ENCODE results near the gene IKZF2.

IKZF2 gene

DNA sequence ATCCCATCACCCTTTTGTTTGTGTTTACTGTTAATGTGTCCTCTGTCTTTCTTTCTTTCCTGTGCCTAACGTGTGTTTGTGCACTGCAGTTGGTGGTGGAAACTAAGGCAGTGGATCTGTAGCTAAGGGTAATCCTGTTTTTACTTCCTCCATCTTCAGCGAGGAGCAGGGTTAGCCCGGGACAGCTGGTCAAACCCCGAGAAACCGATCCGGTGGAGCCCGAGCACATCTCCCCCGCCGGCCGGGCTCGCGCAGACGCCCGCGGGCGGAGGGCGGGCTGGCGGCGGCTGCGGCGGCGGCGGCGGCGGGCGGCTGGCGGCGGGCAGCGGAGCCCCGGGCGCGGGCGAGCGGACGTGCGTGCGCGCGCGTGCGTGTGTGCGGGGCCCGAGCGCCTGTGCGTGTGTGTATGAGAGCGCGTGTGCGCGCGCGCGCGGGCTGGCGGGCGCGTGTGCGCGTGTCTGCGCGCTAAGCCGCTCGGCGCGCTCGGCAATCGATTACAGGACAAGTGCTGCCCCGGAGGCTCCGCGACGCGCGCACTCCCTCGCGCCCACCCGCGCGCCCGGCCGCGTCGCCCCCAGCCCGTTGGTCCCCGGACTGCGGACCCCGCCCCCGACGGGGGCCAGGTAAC is at the start of gene IKZF2:
TSS of gene IKZF2 (minus strand) at position 176 of the 628 bp plus-strand sequence. CDS start 2,983 bp downstream, outside the sequence.
- H3K27ac Mint-ChIP-seq, result peak within 1 kb of the TSS; percentile 95
- peaks cover 43% of the 10 kb centered on the region for H3K36me3 Mint-ChIP-seq
- H3K4me1 Mint-ChIP-seq, result peaks cover 5% of the 10 kb centered on the region
- ATAC-seq (peak; percentile 87), DNase-seq (ENCODE audit: low spot score in 2 of 2) (peak in 1 of 2 donors; percentile 73)
- no peaks in the 10 kb centered on the region for H3K9me3 Mint-ChIP-seq
- peak within 1 kb of the TSS; percentile 86 for H3K4me3 Mint-ChIP-seq

DNA sequence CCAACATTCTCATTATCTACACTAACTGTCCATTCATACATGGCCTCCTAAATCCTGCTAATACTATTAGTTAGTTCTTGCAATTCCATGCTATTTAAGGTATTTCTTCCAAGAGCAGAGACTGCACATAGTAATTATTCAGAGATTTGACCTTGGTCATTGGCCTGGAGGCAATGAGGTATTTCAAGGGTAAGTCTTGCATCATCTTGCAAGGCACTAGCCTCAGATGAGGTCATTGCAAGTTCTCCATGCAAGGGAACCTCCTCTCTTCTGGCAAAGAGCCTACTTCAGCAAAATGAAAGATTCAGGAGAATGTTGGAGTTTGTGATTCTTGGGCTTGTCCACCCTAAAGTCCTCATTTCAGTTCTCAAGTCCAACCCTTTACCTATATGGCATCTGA is 48.5 kb upstream of the IKZF2 start:
- Mint-ChIP-seq H3K9me3 (no peaks in the 10 kb centered on the region), H3K4me3 (no peak overlapping the region), H3K36me3 (no peaks in the 10 kb centered on the region), H3K27ac (no peak overlapping the region), H3K4me1 (no peaks in the 10 kb centered on the region)
- ATAC-seq (no peak), DNase-seq (ENCODE audit: low spot score in 2 of 2) (no peak)

DNA sequence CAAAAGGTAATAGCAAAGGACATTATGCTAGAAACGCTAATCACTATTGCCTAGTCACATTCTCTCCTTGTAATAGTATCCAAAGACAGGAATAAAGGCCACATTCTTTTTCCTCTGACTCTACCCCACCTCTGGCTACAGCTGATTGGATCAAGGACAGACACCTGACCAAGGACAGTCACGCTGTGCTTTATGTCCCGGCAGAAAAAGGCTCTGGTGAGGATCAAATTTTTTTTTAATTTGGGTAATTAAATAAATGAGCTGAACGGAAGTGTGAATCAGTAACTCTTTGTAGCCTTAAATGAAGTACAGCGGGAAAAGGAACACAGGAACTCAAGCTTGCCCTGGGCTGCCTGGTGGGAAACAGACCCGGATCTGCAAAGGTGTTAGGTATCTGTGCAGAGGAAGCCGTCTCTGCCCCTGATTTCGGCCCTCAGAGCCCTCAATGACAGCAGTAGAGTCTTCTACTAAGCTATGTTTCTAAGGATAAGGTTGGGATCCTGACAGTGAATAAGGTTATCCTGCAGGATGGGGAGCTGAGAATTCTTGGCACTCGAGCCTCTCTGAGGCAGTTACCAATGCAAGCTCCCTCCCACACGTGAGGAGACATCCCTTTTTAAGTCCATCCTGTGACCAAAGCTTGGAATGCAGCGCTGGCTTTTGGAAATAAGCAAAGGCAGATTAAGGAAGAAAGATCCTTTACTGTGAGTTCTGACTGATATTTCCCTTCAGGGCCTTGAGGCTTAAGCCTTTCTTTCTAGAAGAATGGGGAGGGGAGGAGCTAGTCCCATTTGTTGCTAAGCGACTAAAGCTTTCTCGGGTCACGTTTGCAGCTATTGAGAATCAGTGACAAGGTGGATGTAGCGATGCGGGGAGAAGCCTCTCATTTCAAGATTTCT is 37.8 kb upstream of the IKZF2 start:
- DNase-seq (ENCODE audit: low spot score in 2 of 2) (no peak), ATAC-seq (no peak)
- H3K4me1 Mint-ChIP-seq, result no peaks in the 10 kb centered on the region
- no peaks in the 10 kb centered on the region for H3K9me3 Mint-ChIP-seq
- H3K27ac Mint-ChIP-seq, result no peak overlapping the region
- H3K36me3 Mint-ChIP-seq, result no peaks in the 10 kb centered on the region
- H3K4me3 Mint-ChIP-seq, result no peak overlapping the region

DNA sequence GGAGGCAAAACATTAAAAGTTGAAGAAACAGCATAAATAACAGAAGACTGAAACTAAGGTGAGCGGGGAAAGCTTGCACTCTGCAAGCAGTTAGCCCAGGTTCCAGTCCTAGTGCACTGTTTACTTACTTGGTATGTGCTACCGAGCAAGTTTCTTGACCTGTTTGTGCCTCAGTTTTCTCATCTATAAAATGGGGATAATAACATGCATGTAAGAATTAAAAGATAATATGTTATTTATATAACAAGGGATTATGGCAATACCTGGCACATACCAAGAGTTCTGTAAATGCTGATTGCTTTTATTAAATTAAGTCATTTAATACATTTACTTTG is 37.1 kb upstream of the IKZF2 start:
- H3K27ac Mint-ChIP-seq, result no peak overlapping the region
- H3K36me3 Mint-ChIP-seq, result no peaks in the 10 kb centered on the region
- H3K4me3 Mint-ChIP-seq, result no peak overlapping the region
- DNase-seq (ENCODE audit: low spot score in 2 of 2), result no peak
- no peaks in the 10 kb centered on the region for H3K9me3 Mint-ChIP-seq
- H3K4me1 Mint-ChIP-seq, result no peaks in the 10 kb centered on the region
- ATAC-seq, result no peak

DNA sequence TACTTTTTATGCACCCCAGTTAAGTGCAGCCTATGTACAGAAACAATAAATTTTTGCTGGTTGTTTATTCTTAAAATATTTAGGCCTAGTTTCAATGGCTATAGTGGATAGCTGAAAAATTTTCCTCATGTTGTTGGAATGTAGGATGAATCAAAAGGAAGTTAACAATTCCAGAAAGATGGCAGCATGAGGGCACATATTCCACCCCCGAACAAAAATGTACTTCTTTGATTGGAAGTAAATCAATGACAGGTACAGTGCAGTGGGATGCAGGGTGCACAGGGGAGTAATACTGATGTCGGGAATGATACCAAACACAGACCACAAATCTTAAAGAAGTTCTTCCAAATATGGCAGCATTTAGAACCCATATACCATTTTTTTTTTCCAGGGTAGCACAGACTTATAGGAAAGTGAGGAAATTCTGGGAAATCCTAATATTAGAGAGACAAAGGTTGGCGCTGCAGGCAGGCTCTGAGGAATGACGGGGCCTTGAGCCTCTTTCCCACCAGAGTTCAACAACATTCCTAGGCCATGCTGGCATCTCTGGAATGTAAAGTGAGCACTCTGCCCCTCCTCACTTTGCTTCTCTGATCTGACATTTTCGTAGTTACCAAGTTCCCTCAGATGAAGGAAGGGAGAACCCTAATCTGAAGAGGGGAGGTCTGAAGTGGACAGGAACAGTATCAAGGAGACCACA is 36.6 kb upstream of the IKZF2 start:
- Mint-ChIP-seq H3K9me3 (no peaks in the 10 kb centered on the region), H3K4me3 (no peak overlapping the region), H3K4me1 (no peaks in the 10 kb centered on the region), H3K36me3 (no peaks in the 10 kb centered on the region), H3K27ac (no peak overlapping the region)
- DNase-seq (ENCODE audit: low spot score in 2 of 2), result no peak
- ATAC-seq, result no peak

DNA sequence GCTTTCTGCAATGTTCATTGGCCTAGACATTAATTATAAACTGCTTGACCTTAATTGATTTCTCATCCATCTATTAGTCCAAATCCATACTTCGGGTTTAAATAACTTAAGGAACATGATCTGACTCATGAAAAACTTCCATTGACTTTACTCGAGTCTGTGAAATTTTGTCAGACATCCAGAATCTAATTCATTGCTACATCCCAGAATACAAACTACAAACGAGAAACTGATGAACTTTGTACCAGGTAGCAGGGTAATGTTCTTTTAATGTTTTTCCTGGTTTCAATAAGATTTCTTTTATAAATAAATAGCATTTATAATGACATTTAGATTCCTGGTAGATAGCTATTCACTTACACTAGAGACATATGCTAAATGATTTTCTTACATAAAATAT is 36.0 kb upstream of the IKZF2 start:
- Mint-ChIP-seq H3K9me3 (no peaks in the 10 kb centered on the region), H3K36me3 (no peaks in the 10 kb centered on the region), H3K27ac (no peak overlapping the region), H3K4me1 (no peaks in the 10 kb centered on the region), H3K4me3 (no peak overlapping the region)
- ATAC-seq, result no peak
- no peak for DNase-seq (ENCODE audit: low spot score in 2 of 2)

DNA sequence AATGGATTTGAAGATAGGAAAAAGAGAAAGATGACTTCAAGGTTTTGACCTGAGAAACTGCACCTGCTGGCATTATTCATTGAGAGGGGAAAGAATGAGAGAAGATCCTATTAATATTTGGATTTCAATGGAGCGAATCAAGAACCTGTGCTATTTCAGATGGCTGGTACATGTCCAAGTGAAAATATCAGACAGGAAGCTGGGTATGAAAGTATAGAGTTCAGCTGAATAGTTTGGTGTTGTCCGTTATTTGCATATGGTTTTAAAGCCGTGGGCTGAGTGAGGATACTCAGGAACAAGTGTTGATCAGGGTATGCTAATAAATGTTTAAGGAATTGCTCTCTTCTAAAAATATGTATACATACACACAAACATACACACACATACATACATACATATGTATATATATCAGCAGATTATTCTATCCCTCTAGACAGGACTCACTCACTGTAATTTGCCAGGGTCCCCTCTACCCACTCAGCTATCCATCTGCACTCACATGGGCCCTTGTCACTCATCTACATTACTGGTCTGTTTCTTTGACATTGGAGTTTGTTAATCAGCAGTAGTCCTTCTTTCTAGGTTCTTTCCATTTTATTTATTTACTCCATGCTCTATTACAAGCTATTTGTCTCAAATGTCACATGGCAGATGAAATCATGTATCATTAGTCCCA is 33.9 kb upstream of the IKZF2 start:
- H3K27ac Mint-ChIP-seq, result no peak overlapping the region
- no peak for DNase-seq (ENCODE audit: low spot score in 2 of 2)

DNA sequence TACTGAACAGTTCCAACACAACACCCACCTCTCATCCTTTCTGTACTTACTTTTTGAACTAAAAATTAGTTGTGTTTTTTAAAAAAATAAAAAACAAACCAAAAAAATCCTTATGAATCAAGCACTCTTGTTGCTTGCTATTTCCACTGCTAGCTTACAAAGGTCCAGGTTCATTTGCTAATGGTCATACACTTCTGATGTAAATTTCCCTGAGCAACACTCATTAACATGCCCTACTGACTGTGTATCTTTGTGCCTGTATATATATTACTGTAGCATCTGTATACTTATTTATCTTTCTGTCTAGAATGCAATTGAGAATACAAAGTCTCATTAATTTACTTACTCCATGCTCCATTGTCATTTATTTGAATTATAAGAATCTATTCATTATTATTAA is 30.3 kb upstream of the IKZF2 start:
- Mint-ChIP-seq H3K36me3 (no peaks in the 10 kb centered on the region), H3K27ac (no peak overlapping the region), H3K4me1 (no peaks in the 10 kb centered on the region), H3K4me3 (no peak overlapping the region), H3K9me3 (no peaks in the 10 kb centered on the region)
- ATAC-seq (no peak), DNase-seq (ENCODE audit: low spot score in 2 of 2) (no peak)

More for the DNA sequence above, 33.9 kb upstream of the IKZF2 start:
- Mint-ChIP-seq H3K36me3 (no peaks in the 10 kb centered on the region), H3K9me3 (no peaks in the 10 kb centered on the region), H3K4me1 (no peaks in the 10 kb centered on the region), H3K4me3 (no peak overlapping the region)
- ATAC-seq, result no peak

DNA sequence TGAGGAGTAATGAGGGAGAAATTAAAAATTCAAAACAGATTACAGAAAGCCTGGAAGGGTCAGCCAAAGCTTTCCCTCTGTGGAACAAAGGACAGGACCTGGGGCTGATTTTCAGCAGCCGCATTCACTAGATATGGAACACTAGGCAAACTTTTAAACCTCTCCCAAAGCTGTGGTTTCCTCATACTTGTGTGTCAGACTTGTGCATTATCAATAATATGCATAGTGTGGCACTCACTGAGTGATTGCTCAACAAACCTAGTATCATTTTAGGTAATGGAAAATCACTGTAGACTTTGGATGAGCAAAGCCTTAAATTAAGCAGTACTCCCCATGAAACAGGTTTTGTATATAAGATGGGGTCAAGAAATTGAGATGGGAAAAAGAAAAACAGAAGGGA is 26.3 kb upstream of the IKZF2 start:
- Mint-ChIP-seq H3K4me3 (no peak overlapping the region), H3K27ac (no peak overlapping the region), H3K36me3 (no peaks in the 10 kb centered on the region), H3K9me3 (no peaks in the 10 kb centered on the region), H3K4me1 (no peaks in the 10 kb centered on the region)
- DNase-seq (ENCODE audit: low spot score in 2 of 2) (no peak), ATAC-seq (peak; percentile 31)

DNA sequence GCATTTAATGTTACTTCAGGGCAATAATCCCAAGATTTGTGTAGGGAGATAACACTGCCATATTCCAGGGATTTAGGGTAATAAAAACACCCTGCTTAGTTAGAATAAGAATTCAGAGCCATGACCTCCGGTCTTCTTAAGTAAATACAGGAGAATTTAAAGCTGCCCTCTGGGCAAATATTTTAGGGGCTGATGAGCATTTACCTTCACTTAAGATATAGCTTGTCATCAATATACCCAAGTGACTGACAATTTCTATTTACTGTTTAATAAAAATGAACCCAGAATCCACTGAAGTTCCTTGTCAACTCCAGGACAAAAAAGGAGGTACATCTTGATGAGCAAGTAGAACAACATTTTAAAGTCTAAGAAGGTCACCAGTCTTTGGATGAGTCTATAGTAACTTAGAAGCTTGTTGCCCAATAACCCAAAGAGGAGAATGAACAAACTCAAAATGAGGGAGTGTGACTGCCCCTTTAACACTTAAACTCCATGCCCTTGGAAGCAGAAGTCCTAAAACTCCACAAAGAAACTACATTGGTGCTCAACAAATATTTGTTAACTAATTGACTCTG is 24.3 kb upstream of the IKZF2 start:
- H3K9me3 Mint-ChIP-seq, result no peaks in the 10 kb centered on the region
- no peak overlapping the region for H3K4me3 Mint-ChIP-seq
- H3K36me3 Mint-ChIP-seq, result no peaks in the 10 kb centered on the region
- ATAC-seq (no peak), DNase-seq (ENCODE audit: low spot score in 2 of 2) (no peak)
- H3K27ac Mint-ChIP-seq, result no peak overlapping the region
- H3K4me1 Mint-ChIP-seq, result no peaks in the 10 kb centered on the region

DNA sequence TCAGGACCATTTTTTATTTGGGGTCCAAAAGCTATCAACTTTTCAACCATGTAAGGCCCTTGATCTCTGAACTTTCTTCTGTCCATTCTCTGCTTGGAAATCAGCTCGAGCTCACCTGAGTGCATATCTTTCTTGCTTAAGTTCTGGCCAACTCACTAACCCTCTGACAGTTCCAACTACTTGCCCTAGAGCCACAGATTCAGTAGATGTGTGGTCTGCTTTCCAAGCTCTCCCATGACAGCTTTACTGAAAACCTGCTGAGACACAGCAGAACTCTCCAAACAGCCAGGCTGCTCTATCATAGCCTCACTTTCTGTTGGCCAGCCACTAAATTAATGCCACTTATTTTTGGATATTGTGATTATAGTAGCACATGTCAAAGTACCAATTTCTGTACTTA is 21.2 kb upstream of the IKZF2 start:
- DNase-seq (ENCODE audit: low spot score in 2 of 2) (no peak), ATAC-seq (no peak)
- H3K27ac Mint-ChIP-seq, result no peak overlapping the region
- H3K9me3 Mint-ChIP-seq, result no peaks in the 10 kb centered on the region
- H3K36me3 Mint-ChIP-seq, result no peaks in the 10 kb centered on the region
- no peaks in the 10 kb centered on the region for H3K4me1 Mint-ChIP-seq
- no peak overlapping the region for H3K4me3 Mint-ChIP-seq

DNA sequence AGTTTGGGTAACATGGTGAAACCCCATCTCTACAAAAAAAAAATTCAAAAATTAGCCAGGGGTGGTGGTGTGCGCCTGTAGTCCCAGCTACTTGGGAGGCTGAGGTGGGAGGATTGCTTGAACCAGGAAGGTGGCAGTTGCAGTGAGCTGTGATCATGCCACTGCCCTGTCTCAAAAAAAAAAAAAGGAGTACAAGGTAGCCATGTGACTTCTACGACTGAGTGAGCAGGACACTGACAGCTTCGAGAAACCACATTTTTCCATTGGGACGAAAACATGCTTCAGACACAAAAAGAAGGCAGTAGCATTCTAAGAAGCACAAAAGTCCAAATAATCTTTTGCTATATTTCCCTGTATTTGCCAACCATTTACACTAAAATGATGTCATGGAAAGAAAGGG is 19.7 kb upstream of the IKZF2 start:
- Mint-ChIP-seq H3K4me1 (no peaks in the 10 kb centered on the region), H3K4me3 (no peak overlapping the region), H3K27ac (no peak overlapping the region), H3K9me3 (no peaks in the 10 kb centered on the region), H3K36me3 (no peaks in the 10 kb centered on the region)
- ATAC-seq (no peak), DNase-seq (ENCODE audit: low spot score in 2 of 2) (no peak)

DNA sequence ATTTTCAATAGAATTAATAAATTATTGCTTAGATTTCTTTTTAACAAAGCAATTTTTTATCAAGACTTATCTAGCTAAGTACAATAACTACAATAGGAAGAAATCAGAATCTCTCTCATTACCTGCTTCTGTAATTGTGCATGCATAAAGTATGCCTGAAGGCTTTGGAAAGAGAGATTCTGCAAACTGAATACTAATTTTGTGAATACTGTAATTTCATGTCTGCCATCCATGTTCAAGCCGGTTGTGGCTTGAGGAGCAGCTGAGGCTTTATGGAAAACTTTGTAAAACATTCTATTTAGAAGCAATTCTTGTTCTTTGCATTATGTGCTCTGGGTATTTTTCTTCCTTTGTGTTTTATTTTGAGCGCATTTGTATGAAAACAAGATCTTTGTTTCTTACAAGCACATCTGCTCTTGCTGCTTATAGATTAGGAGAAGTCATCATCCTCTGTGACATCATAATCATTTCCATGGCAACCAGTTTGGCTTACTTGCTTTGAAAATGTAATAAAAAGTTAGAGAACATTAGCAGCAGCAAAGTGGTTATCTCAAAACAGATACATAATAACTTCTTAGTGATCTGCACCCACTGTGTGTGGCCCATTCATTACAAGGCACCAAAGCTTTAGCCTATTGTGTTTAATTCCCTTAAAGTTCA is 16.0 kb upstream of the IKZF2 start:
- H3K27ac Mint-ChIP-seq, result no peak overlapping the region
- H3K9me3 Mint-ChIP-seq, result no peaks in the 10 kb centered on the region
- DNase-seq (ENCODE audit: low spot score in 2 of 2), result no peak
- H3K4me1 Mint-ChIP-seq, result no peaks in the 10 kb centered on the region
- ATAC-seq, result no peak
- H3K36me3 Mint-ChIP-seq, result no peaks in the 10 kb centered on the region
- H3K4me3 Mint-ChIP-seq, result no peak overlapping the region

DNA sequence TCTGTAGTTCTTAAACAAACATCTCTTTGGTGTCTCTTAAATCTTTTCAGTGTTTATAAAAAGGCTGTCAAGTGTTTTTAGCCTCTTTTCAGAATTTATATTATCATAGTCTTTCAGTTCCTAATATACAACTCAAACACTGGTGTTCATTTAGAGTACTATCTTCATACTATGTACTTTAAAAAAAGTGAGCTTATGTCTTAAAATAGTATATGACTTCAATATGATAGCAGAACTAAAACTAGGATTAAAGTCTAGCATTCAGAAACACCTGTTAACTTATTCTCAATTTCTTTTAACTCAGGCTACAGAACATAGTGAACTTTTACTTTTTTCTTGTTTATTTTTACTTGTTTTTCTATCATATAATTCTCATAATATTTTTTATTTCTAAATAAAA is 14.7 kb upstream of the IKZF2 start:
- H3K27ac Mint-ChIP-seq, result no peak overlapping the region
- H3K4me1 Mint-ChIP-seq, result no peaks in the 10 kb centered on the region
- no peak for DNase-seq (ENCODE audit: low spot score in 2 of 2)
- no peak for ATAC-seq
- H3K9me3 Mint-ChIP-seq, result no peaks in the 10 kb centered on the region
- H3K4me3 Mint-ChIP-seq, result no peak overlapping the region
- no peaks in the 10 kb centered on the region for H3K36me3 Mint-ChIP-seq

DNA sequence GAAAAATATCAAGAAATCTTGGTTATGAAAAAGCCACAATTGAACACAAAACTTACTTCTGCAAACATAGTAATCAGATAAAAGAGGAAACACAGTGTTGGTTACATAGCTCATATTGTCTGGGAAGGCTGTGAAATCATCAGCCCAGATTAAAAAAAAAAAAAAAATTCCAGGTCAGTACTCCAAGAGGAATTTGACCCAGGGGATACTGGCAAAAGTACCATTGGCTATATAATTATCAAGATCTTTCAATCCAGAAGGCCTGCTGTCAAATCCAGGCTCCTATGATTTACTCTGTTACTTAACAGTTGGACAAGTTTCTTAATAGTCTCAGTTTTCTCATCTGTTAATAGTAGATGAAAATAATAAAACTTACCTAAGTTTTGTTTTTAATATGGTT is 12.9 kb upstream of the IKZF2 start:
- Mint-ChIP-seq H3K4me3 (no peak overlapping the region), H3K4me1 (no peaks in the 10 kb centered on the region), H3K36me3 (no peaks in the 10 kb centered on the region), H3K9me3 (no peaks in the 10 kb centered on the region), H3K27ac (no peak overlapping the region)
- no peak for DNase-seq (ENCODE audit: low spot score in 2 of 2)
- no peak for ATAC-seq

Data from stimulated activated effector memory CD8-positive, alpha-beta T cell treated with anti-CD3 and anti-CD28 coated beads, Interleukin-12 subunit alpha, Interleukin-12 subunit beta, amount 100 ng/mL, for 72 hours (primary cell).